ENCODE data around the gene IDI2. TPM values are rescaled to one million over a fixed set of nuclear protein-coding genes. Genes with fewer than 3 reads are reported as not detected.
A peak's percentile ranks its signal among the peaks of the same experiment; 100 is the strongest.

Gene IDI2
- total RNA-seq, 3 donors from 2014 or later = not detected

DNA sequence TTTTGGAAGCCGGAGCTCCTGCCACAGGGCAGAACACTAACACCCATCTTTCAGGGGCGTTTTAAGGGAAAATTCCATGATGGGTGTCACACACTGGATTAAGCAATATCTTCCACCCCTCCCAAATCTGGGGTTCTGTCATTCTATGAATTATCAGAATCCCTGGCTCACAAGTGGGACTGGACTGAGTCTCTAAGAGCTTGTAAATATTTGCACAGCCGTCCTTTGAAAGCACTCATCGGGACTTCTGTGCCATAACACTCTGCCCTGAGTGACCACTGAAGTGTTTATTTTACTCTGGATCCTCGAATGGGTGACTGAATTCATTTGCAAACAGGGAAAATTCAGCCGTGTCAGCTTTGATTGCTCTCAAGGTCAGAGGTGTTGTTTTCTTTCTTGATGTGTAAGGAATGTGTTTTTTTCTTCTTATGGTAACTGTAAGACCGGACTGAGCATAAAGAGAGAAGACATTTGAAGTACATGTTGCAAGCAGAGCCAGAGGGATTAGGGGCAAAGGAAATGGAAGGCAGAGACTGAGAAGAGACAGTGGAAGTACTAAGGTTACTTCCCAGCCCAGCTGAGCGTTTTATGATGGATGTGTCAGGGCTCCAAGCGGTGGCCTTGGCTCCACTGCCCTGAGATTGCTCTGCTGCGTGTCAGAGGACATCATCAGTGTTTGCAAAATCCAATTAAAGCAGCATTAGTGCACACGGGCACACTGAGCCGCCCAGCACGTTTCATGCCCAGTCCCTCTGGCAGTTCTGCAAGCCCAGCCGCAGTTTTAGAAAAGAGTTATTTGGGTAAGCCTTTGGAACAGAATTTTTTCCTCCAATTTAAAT is 55.1 kb downstream of the IDI2 start:
- TF ChIP-seq, protein P1, sequence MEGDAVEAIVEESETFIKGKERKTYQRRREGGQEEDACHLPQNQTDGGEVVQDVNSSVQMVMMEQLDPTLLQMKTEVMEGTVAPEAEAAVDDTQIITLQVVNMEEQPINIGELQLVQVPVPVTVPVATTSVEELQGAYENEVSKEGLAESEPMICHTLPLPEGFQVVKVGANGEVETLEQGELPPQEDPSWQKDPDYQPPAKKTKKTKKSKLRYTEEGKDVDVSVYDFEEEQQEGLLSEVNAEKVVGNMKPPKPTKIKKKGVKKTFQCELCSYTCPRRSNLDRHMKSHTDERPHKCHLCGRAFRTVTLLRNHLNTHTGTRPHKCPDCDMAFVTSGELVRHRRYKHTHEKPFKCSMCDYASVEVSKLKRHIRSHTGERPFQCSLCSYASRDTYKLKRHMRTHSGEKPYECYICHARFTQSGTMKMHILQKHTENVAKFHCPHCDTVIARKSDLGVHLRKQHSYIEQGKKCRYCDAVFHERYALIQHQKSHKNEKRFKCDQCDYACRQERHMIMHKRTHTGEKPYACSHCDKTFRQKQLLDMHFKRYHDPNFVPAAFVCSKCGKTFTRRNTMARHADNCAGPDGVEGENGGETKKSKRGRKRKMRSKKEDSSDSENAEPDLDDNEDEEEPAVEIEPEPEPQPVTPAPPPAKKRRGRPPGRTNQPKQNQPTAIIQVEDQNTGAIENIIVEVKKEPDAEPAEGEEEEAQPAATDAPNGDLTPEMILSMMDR (IDR thresholded peaks at IDR 0.05) = no peak
- DNase-seq = peak in 1 of 3 donors; percentile 25
- Histone ChIP-seq H3K36me3 (ENCODE audit: low read depth) (no peaks in the 10 kb centered on the region), H3K4me1 (ENCODE audit: low read depth) (peaks cover 13% of the 10 kb centered on the region), H3K9me3 (no peaks in the 10 kb centered on the region), H3K4me3 (no peak overlapping the region)
- ATAC-seq = peak; percentile 84
- intact Hi-C loops (cut with DNase I, micrococcal nuclease) = no loop called here

DNA sequence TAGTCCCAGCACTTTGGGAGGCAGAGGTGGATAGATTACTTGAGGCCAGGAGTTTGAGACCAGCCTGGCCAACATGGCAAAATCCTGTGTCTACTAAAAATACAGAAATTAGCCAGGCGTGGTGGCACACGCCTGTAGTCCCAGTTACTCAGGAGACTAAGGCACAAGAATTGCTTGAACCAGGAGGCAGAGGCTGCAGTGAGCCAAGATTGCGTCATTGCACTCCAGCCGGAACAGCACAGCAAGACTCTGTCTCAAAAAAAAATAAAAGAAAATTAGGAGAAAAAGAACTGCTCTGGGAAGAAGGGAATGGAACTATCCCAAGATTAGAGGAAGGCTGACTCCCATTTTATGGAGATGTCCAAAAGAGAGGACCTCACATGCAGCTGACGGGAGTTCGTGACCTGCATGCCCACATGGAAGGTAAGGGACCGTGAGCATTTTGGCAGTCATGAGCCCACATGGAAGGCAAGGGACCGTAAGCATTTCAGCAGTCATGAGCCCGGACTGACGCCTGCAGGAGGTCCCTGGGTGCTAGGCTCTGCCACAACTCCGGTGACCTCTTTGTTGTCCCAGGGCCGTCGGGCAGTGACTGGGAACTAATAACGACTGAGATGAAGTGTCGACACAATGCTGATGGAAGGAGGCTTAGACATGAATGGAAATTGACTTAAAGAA is 56.0 kb downstream of the IDI2 start:
- Histone ChIP-seq H3K9me3 (no peaks in the 10 kb centered on the region), H3K36me3 (ENCODE audit: low read depth) (no peaks in the 10 kb centered on the region), H3K4me1 (ENCODE audit: low read depth) (peaks cover 13% of the 10 kb centered on the region), H3K4me3 (no peak overlapping the region)
- DNase-seq = no peak
- TF ChIP-seq, protein P1 (IDR thresholded peaks at IDR 0.05) = no peak
- intact Hi-C loops (cut with DNase I, micrococcal nuclease) = no loop called here
- ATAC-seq = no peak

Other genes starting within 250 kb of the IDI2 start
- 100 to 1,000 TPM in 2 of 3 donors, 10 to 100 TPM in 1; 97.5 to 155 (median 116) TPM for gene LARP4B, start 94.2 kb downstream of the IDI2 start, total RNA-seq
- gene GTPBP4, start 37.4 kb downstream of the IDI2 start, total RNA-seq = 10 to 100 TPM; 19.2 to 27.8 (median 26.6) TPM
- 10 to 100 TPM; 37.7 to 71.2 (median 65.8) TPM for gene IDI1, start 23.3 kb upstream of the IDI2 start, total RNA-seq
- 10 to 100 TPM; 18.3 to 24.1 (median 20.8) TPM for gene WDR37, start 30.5 kb upstream of the IDI2 start, total RNA-seq